GM21360 (cell line): Measurements from ENCODE around the gene RBM19.

ENCODE experiments used
- ATAC-seq: cut with Tn5 transposase; IDR thresholded peaks from one replicate; pipeline ENCODE4 v1.9.1; 2021; ENCODE audit warnings: mild to moderate bottlenecking, moderate library complexity; ENCODE audit not compliant: unreplicated experiment

Gene RBM19

DNA sequence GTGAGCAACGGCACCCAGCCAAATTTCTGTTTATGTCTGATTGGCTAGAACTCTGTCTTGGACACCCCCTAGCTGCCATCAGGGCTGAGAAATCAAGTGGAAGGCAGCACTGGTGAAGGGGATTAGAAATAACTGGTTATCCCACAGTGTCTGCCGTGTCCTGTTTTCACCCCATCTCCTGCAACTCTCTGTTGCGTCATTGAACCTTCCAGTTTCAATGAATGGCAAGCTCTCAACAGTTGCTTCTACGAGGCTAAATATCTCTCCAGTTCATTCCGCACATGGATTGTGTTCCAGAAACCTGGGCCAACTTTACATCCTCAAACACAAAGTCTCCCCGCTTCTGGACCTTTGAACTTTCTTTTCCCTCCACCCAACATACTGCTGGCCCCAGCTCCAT is 173.7 kb downstream of the RBM19 start:
- no peak for ATAC-seq

DNA sequence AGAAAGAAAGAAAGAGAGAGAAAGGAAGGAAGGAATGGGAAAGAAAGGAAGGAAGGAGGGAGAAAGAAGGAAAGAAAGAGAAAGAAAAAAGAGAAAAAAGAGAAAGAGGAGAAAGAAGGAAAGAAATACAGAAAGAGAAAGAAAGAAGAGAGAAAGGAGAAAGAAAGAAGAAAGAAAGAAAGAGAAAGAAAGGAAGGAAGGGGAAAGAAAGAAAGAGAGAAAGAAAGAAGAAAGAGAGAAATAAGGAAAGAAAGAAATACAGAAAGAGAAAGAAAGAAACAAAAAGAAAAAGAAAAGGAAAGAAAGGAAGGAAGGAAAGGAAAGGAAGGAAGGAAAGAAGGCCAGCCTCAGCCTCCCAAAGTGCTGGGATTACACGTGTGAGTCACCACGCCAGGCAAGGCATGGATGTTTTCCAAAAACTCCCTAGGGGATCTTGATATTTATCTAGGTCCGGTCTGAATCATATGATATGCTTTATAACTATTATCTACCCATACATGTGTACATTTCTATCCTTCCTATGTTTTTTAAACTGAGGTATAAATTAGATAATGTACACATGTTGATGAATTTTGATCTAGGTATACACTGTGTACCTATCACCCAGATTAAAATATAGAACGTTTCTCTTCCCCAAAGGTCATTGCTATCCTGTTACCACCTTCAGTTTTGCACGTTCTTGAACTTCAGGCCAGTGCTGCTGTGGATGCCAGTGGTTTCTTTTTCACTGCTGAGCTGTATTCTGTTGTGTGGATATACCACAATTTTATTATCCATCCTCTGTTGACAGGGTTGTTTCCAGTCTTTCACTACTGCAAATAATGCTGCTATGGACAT is 177.9 kb downstream of the RBM19 start:
- no peak for ATAC-seq

GRCh38 chr12:113786107-113786506 is 180.0 kb downstream of the RBM19 start:
- ATAC-seq: no peak

GRCh38 chr12:113783811-113784210 is 182.3 kb downstream of the RBM19 start:
- ATAC-seq: no peak

DNA sequence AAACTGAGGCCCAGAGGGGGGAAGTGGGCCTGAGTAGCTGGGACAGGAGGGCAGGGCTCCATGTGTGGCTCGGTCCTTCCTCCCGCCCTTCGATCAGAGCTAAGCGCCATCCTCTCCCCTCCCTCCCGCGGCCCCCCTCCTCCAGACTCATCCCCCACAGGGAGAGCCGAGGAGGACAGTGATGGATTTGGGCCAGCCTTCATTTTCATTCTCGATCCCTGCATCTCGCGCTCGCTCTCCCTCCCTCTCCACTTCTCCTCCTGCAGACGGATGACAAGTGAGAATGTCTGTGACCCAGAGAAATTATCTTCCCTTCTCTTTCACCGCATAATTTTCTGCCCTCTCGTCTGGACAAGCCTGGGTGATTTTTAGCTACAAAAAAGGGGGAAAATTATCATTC is 183.3 kb downstream of the RBM19 start:
- ATAC-seq: no peak

- ATAC-seq: no peak
These were observed 184.5 kb downstream of the RBM19 start for GRCh38 chr12:113781415-113782198.

DNA sequence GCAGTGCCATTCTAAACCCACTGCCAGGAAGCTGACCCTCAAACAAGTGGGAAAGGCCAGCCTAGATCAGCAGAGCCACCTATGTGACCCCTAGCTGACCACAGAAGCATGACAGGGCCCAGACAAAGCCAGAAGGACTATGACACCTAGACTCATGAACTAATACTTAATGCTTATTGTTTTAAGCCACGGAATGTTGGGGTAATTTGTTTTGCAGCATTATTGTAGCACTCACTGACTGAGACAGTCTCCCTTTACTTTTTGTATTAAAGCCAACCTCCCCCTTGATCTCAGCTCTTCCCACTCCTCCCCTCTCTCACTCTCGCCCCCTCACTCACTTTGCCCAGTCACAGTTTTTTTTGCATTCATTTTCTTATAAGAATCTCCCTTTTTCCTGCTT is 186.4 kb downstream of the RBM19 start:
- ATAC-seq: no peak

DNA sequence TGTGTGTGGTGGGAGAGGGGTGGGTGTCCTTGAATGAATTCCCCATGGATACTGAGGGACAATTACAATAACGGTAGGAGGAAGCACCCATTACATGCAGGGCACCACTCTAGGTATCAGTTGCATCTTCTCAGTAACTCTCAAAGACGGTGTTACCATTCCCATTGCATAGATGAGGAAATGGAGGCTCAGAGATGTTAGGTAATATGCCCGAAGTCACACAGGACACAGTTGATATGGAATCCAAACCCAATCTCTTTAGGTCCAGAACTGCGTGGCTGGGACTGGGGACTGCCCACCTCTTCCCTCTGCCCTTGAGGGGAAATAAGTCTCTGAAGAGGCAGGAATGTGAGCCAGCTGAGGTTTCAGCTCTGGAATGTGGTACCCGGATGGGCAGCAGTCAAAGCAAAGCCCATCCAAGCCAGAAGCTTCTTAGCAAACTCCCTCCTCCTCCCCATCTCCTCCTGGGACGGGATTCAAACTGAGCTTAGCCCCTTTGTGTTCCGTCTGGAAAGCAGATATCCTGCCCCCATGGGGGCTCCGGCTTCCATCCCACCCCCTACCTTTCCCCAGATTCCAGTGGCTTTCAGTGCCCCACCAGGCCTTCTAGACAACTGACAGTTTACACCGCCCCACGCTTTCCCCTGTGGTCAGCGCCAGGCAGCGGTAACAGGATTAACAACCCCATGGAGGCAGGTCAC is 187.5 kb downstream of the RBM19 start:
- ATAC-seq: no peak

- ATAC-seq: no peak
These were observed 188.4 kb downstream of the RBM19 start for GRCh38 chr12:113777751-113778150.

DNA sequence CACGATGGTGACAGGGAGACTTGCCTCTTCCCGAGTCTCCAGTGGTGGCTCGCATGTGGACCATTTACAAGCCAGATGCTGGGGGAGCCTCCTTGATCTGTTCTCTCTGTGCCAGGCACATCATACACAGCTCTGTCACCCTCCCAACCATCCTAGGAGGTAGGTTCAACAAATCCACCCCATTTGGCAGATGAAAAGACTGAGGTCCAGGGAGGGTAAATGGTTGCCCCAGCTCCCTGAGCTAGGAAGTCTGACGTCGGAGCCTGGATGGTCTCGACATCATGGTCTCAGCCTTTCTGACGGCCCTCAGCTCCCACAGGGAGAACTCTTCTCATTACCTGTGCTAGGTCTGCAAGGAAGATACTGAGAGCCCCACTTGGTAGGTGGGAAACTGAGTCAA is 189.6 kb downstream of the RBM19 start:
- ATAC-seq: no peak

GRCh38 chr12:113774526-113774925 is 191.6 kb downstream of the RBM19 start:
- no peak for ATAC-seq

GRCh38 chr12:113772505-113773030 is 193.6 kb downstream of the RBM19 start:
- ATAC-seq: no peak

DNA sequence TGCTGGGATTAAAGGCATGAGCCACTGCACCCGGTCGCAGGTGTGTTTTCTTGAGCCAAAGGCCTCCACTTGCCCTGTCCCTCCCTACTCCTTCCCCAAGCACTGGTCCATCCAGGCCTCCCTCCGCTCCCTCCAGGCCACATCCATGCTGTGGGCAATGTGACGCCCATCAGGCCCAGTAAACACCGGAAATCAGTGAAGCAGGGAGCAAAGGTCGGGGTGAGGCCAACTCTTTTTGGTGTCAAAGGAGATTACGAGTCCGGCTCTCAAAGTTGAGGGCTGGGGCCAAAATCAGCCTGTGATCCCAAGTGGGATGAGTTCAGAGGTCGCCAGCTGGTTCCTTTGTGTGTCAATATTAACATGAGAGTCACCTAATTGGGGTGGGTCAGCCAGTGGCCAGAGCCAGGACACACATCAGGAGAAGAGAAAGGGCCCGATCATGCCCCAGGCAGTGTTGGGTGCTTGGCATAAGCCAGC is 195.7 kb downstream of the RBM19 start:
- no peak for ATAC-seq

DNA sequence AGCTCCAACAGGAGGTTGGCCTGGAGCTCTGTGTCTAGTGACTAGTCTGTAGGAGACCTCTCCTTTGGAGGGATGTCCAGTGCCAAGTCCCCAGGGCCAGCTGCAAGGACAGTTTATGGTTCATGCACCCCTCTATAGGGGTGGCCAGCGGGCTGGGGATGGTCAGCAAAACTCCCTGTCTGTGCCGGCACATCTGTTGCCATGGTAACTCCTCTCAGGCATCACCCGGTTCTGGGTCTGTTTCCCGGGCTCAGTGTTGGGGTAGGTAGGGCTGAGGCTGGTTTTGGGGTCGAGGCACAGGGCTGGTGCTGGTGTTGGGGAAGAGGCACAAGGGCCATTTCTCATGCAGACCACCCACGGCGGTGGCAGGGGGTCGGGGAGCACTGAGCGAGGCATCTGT is 196.8 kb downstream of the RBM19 start:
- no peak for ATAC-seq

- ATAC-seq: no peak
These were observed 197.3 kb downstream of the RBM19 start for GRCh38 chr12:113768850-113769249.

- no peak for ATAC-seq
These were observed 198.9 kb downstream of the RBM19 start for GRCh38 chr12:113766879-113767878.
